HG03521 (cell line): ENCODE data around the gene RABGAP1L.
"Not testable (repeated sequence)": the region's sequence is repeated elsewhere in the genome, so short reads cannot be mapped to it uniquely, and the experiment has no call there.

ENCODE experiments used
- ATAC-seq: cut with Tn5 transposase; IDR thresholded peaks from one replicate; pipeline ENCODE4 v1.9.1; 2021; ENCODE audit warnings: mild to moderate bottlenecking, moderate library complexity; ENCODE audit not compliant: unreplicated experiment

Gene RABGAP1L

GRCh38 chr1:174426153-174426552 lies 266.8 kb downstream of the RABGAP1L start:
- ATAC-seq = no peak

GRCh38 chr1:174428033-174428432 lies 268.7 kb downstream of the RABGAP1L start:
- no peak for ATAC-seq

GRCh38 chr1:174428739-174429138 lies 269.4 kb downstream of the RABGAP1L start:
- ATAC-seq = no peak

GRCh38 chr1:174433451-174433850 lies 274.1 kb downstream of the RABGAP1L start:
- ATAC-seq = no peak

- no peak for ATAC-seq
These were observed 286.0 kb downstream of the RABGAP1L start for GRCh38 chr1:174445351-174445750.

- no peak for ATAC-seq
These were observed 286.5 kb downstream of the RABGAP1L start for GRCh38 chr1:174445817-174446216.

GRCh38 chr1:174447866-174448530 lies 288.7 kb downstream of the RABGAP1L start, which contains the start of gene GPR52:
Gene GPR52 (plus strand): TSS chr1:174447964. CDS start chr1:174448112, 148 bp downstream.
- ATAC-seq = no peak

- no peak for ATAC-seq
These were observed 289.2 kb downstream of the RABGAP1L start for GRCh38 chr1:174448531-174448883.

- no peak for ATAC-seq
These were observed 289.7 kb downstream of the RABGAP1L start for GRCh38 chr1:174448974-174449373.

GRCh38 chr1:174451408-174451807 lies 292.1 kb downstream of the RABGAP1L start:
- ATAC-seq = no peak

- ATAC-seq = no peak
These were observed 306.5 kb downstream of the RABGAP1L start for GRCh38 chr1:174465855-174466254.

GRCh38 chr1:174466607-174467006 lies 307.3 kb downstream of the RABGAP1L start:
- no peak for ATAC-seq

- ATAC-seq = no peak
These were observed 309.7 kb downstream of the RABGAP1L start for GRCh38 chr1:174469052-174469451.

- no peak for ATAC-seq
These were observed 310.4 kb downstream of the RABGAP1L start for GRCh38 chr1:174469687-174470086.

- no peak for ATAC-seq
These were observed 320.0 kb downstream of the RABGAP1L start for GRCh38 chr1:174479281-174479680.

GRCh38 chr1:174480324-174480723 lies 321.0 kb downstream of the RABGAP1L start:
- no peak for ATAC-seq

- no peak for ATAC-seq
These were observed 332.3 kb downstream of the RABGAP1L start for GRCh38 chr1:174491606-174492005.

GRCh38 chr1:174497478-174497877 lies 338.2 kb downstream of the RABGAP1L start:
- no peak for ATAC-seq

- ATAC-seq = not testable (repeated sequence)
These were observed 357.4 kb downstream of the RABGAP1L start for GRCh38 chr1:174516755-174517154.

- no peak for ATAC-seq
These were observed 360.5 kb downstream of the RABGAP1L start for GRCh38 chr1:174519844-174520243.

- no peak for ATAC-seq
These were observed 372.4 kb downstream of the RABGAP1L start for GRCh38 chr1:174531751-174532150.

- ATAC-seq = no peak
These were observed 375.5 kb downstream of the RABGAP1L start for GRCh38 chr1:174534789-174535188.

- no peak for ATAC-seq
These were observed 375.9 kb downstream of the RABGAP1L start for GRCh38 chr1:174535207-174535606.
